Measurements from ENCODE around the gene IFIH1.

Gene IFIH1

GRCh38 chr2:162257425-162257824 lies 61.1 kb downstream of the IFIH1 start:
- TF ChIP-seq CTCF (IDR thresholded peaks at IDR 0.05; ENCODE audit: low read depth, low read length): no peak
- DNase-seq (ENCODE audit: extremely low read depth, low read depth): no peak

- DNase-seq (ENCODE audit: extremely low read depth, low read depth): no peak
- TF ChIP-seq CTCF (IDR thresholded peaks at IDR 0.05; ENCODE audit: low read depth, low read length): no peak
These were observed 61.9 kb downstream of the IFIH1 start for GRCh38 chr2:162256591-162256991.

GRCh38 chr2:162254236-162254871 lies 64.1 kb downstream of the IFIH1 start:
- TF ChIP-seq CTCF (IDR thresholded peaks at IDR 0.05; ENCODE audit: low read depth, low read length): no peak
- DNase-seq (ENCODE audit: extremely low read depth, low read depth): no peak

GRCh38 chr2:162253435-162253834 lies 65.0 kb downstream of the IFIH1 start:
- no peak for TF ChIP-seq CTCF (IDR thresholded peaks at IDR 0.05; ENCODE audit: low read depth, low read length)
- DNase-seq (ENCODE audit: extremely low read depth, low read depth): no peak

- no peak for DNase-seq (ENCODE audit: extremely low read depth, low read depth)
- TF ChIP-seq CTCF (IDR thresholded peaks at IDR 0.05; ENCODE audit: low read depth, low read length): no peak
These were observed 66.3 kb downstream of the IFIH1 start for GRCh38 chr2:162252153-162252552.

- no peak for TF ChIP-seq CTCF (IDR thresholded peaks at IDR 0.05; ENCODE audit: low read depth, low read length)
- no peak for DNase-seq (ENCODE audit: extremely low read depth, low read depth)
These were observed 72.7 kb downstream of the IFIH1 start for GRCh38 chr2:162245781-162246180.

- no peak for TF ChIP-seq CTCF (IDR thresholded peaks at IDR 0.05; ENCODE audit: low read depth, low read length)
These were observed 73.4 kb downstream of the IFIH1 start for GRCh38 chr2:162245061-162245460.

More at GRCh38 chr2:162245061-162245460, 73.4 kb downstream of the IFIH1 start:
- DNase-seq (ENCODE audit: extremely low read depth, low read depth): no peak
